ENCODE results near the gene P2RY13.

P2RY13 gene

DNA sequence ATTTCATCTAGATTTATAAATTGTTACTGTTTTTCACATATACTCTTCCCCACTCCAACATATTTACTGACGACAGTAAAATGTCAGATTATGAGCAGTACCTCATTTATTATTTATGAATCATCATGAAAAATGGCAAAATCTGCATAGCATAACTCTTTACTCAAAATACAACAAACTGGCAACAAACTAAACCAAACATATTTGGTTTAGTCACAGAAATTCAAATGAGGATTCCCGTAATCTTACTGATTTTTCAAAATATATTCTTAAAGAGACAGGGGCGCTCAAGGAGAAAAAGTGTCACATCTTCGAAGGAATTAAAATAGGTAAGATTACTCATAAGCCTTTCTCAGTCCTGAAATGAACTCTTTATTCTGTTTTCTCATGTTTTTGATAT is 9.7 kb downstream of the P2RY13 start:
- DNase-seq = no peak

DNA sequence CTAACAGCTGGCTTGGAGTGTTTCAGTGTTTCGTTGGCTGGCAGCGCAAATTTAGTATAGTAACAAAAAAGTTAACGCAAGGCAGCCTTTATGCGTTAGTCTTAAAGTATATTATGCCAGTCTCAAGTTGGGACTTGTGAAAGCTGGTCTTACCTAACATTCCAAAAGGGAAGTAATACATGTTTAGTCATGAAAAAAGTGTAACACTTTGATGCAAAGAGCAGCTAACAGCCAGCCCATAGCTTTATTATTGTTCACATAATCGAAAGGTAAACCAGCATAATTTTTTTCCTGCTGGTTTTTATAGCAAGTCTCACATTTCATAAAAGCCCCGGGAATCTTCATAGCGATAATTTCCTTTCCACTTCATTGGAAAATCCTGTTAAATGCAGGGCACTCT is 10.4 kb downstream of the P2RY13 start:
- DNase-seq = no peak

DNA sequence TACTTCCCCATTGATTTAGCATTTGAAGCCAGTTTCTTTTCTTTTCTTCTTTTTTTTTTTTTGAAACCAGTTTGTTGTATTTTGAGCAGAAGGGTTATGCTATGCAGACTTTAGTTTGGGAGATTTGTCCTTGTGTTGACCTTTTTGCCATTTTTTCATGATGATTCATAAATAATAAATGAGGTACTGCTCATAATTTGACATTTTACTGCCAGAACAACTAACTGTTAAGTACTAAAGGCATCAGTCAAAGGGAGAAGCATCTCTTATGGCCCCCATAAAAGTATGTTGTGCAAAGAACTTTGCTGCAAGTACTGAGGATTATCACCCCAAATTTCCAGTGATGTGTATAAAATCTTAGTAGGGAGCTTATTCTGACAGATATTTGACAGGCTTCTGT is 11.0 kb downstream of the P2RY13 start:
- DNase-seq = no peak

DNA sequence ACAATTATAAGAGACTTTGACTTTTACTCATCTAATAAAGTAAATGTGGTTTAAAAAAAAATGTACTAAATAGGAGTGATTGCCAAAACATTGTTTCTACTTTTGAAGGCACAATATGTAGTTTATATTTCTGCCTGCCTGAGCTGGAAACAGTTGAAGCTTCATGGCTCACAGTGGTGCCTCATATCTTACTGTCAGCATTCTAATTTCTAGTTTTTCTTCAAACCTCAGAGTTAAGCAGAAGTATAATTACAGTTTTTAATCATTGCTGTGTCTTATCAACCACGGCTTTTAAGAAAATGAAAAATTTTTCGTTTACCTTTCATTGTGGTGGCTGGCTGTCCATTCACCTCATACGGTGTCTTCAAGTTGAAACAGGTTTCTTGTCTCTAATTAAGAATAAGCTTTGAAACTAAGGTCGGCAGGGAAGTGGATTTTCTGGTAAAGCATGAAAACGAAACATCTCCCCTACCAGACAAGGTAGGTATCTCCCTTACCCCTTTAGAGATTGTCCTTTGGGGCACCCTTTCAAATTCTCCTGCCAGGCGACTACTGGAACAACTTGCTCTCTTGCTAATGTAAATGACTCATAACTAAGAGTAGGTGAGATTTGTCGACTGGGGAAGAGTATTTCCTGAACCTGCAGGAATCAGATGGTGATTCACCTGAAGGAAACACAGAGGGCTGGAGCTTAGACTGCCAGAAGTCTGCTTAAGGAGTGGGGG is 12.9 kb downstream of the P2RY13 start, which contains the start of gene GPR87:
TSS of gene GPR87 (minus strand) at position 554 of the 725 bp plus-strand sequence. CDS start 16,720 bp downstream, outside the sequence.
- DNase-seq = peak; percentile 23

DNA sequence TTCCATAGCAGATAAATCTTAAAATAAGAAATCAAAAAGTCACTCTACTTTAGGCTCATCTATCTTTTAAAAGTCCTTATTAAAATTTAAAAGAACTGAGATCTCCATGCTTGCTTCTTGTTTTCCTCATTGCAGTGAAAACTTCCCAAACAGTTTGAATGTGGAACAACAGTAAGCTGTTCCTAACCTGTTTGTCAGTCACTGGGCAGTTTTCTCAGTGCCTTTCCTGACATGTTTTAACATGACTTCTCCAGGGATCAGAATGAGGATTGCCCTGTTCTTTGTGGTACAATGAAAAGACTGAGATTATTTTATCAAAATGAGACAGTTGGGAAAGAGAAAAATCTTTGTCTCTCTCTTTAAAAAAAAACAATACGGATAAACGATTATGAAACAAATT is 13.5 kb downstream of the P2RY13 start:
- no peak for DNase-seq

DNA sequence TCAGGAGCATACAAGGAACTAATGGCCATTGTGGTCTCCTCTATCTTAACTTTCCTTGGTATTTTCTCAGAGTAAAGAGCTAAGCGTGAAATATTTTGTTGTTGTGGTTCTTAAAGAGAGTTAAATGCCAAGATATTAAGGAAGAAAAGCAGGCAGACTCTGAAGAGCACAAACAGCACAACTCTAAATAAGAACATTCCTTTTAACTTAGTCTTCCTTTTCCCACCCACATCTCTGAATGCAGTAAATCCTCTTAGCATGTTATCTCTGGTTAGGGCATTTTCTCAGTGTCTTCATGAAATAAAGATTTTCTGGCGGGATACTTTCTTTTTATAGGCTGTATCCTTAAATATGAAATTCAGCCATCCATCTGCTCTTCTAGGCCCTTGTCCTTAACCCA is 14.2 kb downstream of the P2RY13 start:
- no peak for DNase-seq

DNA sequence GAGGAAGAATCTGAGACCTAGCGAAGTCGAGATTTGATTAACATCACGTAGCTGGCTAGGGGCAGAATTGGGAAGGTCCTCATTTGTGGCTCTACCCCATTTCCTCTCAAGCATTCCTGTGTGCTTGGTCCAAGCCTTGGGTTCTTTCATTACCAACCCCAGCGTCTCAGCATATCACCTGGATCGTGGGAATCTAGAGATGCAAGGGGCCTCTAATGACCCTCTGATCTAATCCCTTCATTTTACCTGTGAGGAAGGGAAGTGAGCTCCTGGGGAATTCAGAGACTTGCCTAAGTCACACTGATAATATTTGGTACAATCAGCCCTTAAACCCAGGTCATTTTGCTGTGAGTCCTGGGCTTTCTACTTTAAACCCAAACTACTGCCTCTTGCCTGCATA is 14.8 kb downstream of the P2RY13 start:
- no peak for DNase-seq

DNA sequence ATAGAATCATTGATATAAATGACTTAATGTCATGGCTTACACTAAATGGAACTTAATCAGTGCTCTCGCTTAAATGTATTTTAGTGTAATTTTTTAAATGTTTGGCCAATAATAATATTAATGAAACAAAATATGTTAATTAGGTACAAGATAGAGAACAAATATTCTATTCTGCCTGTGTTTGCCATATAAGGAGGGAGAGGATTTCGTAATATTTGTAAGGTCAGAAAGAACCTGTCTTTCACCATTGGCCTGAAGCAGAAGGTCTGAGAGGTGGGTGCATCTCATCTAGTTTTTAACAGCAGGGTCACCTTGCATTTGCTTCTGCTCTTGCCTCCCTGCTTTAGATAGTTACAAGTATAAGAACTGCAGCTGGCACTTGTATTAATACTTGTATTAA is 15.2 kb downstream of the P2RY13 start:
- DNase-seq = no peak

DNA sequence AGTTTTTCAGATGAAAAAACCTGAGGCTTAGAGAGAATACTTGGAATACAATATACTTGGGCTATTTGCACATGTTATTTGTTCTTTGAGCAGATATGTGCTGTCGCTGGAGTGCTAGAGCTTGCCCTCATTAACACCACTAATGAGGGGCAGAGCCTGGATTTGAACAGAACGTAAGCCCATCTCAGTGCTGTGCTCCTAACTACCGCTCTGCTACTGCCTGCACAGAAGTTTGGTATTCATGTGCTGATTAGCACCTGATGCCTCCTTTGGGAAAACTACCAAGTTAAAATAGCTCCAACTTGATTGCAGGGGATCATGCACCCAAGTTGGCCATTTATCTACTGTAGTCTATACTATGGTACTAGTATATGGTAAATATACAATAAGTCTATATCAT is 16.4 kb downstream of the P2RY13 start:
- no peak for DNase-seq

DNA sequence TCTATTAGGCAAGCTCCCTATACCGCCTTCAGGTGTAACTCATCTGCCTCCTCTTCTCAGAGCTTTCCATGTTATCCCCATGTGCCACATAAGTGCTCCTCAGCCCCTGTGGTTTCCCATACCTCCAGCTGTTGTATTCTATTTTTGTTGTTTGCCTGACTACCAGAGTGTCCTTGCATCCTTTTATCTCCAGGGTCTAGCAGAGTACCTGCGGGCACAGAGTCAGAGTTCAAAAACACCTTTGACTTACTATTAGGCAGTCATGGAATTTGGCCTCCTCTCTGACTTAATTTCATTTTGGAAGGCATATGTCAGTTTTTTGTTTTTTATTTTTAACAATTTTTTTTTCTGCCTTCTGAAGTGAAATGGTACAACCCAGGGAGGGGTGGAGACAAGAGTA is 19.8 kb downstream of the P2RY13 start:
- DNase-seq = no peak

DNA sequence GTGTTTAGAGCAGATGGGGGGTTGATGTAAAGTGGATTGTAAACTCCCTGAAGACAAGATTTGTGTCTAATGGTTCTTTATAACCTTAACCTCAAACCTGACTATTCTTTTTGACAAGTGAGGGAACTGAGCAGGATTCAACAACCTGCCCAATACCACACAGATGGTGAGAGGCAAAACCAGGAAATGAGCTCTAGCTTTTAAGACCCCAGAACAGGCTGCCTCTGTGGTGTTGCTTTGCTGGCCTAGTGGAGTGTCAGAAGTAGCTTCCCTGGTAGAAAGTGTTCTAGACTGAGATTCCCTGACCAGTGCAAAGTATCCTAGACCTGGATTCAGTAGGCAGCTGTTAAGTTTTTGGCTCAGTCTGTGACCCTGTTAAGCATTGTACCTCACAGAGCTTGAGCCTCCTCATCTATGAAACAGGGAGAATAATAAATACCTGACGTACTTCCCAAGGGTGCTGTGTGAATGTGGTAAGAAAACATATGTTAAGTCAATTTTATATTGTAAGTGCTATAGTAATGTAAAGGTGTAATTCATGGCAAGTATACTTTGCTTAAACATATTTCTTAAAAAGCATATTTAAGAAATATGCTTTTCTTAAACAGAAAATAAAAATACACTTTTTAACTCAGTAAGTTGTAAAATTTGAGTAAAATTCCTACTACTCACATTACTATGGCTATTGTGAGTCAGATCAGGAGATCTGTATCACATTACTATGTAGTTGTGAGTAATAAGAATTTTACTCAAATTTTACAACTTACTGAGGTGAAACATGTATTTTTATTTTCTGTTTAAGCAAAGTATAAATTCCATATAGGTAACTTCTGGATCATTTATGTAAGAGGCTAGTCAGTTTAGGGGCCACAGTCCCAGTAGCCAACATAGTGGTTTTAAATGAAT is 21.5 kb downstream of the P2RY13 start:
- no peak for DNase-seq

DNA sequence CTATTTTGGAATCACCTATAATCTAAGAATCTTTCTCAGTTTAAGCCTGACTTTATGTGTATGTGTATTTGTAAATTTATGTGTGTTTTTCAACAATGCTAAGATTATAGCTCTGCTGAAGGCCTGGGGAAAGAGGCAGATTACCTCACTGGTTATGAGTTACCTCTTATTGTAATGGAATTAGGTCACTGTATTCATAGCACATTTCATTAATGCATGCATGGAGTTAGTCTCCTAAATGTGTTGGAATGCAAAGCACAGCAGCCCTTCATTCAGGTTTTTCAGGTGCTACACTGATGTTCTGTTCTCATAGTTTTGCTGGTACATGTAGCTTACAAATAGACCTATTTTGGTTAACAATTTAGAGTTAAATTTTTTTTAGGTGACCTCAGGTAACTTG is 22.2 kb downstream of the P2RY13 start:
- DNase-seq = no peak

DNA sequence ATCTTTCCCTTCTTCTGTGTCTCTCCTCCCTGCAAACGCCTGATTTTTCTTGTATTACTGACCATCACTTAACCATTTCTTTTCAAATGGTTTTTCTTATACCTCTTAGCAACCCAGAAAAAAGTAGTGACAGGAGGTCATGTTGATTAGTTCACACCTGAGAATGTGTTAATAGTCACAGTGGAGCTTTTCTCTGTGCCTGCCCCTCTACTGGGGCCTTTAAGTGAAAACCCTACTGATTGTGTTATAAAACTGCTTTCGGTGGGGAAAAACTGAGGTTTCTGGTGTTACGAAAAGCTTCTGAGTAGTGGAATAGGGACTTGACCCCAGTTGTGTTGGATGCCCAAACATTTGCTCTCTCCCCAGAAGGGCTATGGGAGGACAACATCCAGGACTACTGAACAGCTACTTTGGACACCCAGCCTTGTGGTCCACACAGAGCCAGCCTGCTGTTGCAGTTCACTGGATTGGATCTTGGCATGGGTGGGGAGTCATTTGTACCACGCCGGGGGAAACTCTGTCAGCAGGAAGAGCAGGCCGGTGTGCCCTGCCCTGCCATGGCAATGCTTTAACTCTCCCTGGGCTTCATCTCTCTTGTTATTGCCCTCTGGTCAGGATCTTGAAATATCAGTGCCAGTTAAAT is 23.1 kb downstream of the P2RY13 start:
- DNase-seq = no peak

DNA sequence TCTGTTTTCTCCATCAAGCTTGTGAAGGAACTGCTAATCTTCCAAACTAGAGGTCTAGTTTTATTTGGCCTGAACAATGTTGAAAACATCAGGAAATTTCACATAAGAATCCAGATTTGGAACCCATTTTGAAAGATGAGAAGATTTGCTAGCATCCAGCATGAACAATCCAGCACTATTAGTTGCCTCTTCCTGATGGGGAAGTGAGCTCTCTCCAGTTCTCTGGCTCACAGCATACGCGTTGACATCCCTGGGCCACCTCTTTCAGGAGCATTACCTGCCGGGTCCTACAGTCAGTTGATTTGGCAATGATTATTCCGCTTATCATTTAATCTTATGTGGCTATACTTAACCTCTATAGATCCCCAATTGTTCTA is 23.6 kb downstream of the P2RY13 start:
- DNase-seq = no peak

DNA sequence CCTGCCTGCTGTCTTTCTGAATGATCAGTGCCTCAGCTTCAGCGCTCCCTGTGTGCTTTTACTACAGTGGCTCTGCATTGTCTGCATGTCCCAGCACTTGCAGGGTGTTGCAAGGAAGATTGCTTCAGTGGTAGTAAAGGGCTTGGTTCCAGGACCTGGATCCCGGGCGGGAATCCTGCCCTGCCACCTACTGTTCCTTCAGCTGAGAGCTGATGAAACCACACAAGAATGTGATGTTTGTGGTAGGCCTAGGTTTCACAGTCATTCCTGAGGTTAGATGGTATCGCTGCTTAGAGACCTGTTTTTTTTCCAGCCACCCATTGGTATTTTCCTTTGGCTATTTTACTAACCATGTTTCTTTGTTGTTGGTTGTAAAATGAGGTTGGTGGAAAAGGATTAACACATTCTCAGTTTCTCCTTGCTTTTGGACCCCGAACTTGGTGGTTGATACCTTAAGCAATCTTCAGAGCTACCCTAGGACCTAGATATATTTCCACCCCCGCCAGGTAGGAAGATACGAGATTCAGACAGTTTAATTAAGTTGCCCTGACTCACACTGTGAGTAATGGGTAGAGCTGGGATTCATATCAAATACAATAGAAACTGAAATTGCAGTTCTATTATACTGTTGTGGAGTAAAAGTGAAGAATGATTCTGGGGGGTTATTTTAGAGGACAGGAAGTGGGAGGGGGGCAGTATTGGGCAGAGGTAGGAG is 24.1 kb downstream of the P2RY13 start:
- DNase-seq = no peak

DNA sequence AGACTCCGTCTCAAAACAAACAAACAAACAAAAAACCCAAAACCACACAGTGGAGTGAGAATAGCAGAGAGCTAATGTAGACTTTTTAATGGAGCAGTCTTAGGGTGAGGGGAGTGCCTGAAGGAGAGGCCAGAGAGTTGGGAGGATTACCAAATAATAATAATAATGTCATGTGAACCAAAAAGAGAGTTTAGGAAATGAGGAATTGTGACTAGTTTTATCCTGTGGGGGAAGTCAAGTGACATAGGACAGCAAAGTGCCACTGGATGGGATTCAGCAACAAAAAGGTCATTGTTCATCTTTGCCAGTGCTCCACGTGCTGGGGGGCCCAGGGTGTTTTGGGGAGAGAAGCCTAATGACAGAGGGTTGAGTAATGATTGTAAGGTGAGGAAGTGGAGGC is 25.6 kb downstream of the P2RY13 start:
- DNase-seq = no peak

DNA sequence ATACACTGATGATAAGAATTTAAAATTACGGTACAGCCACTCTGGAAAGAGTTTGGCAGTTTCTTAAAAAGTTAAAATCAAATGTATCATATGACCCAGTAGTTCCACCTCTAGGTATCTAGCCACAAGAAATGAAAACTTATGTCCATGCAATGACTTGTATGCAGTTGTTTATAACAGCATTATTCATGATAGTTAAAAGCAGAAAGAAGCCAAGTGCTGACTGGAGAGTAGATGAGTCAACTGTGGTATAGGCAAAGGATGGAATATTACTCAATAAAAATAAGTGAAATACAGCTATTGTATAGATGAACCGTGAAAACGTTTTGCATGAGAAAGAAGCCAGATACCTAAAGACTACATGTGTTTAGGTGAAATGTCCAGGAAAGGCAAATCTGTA is 27.6 kb downstream of the P2RY13 start:
- no peak for DNase-seq

DNA sequence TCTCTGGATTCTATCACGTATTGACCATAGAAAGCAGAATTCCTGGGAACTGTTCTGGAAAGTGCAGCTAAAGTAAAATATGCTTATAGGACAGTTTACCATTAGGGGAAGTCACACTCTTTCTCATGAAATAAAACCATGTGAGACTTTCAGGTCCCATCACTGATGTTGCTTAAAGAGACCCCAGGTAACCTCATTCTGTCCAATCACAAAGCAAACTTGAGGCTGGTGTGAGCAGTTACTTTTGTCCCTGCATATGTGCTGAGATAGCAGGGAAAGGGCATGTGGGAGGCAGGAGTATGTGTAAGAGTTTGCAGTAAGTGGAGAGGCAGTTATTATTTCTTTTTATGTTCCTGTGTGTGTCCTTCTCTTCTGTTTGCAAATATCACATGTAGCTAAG is 28.8 kb downstream of the P2RY13 start:
- no peak for DNase-seq

DNA sequence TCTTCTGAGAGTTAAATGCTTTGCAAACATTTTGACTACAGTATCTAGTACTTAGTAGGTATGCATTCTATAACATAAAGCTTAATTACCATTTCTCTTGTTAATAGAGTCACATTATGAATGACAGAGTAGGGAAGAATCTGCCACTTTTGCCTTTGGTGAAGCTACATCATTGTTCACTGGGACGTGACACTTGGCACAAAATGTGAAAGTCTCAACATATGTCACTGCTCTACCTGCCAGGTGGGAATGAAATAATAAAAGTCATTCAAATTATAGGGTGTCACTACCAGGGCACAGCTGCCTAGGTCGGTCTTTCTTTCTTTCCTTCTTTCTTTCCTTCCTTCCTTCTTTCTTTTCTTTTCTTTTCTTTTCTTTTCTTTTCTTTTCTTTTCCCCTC is 30.3 kb downstream of the P2RY13 start:
- no peak for DNase-seq

DNA sequence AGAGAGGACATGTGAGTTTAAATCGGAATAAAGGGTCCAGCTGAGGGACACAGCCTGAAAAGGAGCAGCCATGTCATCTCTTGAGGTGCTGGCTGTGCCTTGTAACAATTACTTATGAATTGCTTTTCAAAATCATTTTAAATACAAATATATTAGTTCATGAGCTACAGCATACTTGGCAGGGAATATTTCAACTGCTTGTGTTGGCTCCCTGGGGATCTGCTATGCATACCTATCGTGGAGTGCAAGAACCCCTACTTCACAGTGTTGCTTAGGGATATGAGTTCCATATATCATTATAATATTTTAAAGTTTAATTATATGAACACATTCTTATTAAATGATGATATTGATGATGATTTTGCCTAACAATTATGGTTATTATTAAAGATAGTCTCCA is 31.9 kb downstream of the P2RY13 start:
- no peak for DNase-seq

DNA sequence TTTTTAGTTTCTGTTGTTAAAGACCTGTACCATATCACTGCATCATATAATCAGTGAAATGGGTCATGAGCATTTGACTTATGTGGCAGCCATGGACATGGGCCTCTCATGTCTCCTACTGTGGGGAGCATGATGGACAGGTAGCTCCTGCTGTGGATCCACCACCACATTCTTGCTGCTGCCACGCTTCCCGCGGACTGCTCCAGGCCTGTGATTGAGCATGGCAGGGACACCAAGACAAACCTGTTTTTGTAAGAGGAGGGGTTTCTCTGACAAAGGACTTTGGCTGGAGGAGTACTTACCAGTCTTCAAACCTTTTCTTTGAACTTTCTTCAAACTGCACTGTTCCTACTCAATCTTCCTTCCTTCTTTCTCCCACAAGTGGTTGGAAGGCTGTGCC is 33.1 kb downstream of the P2RY13 start:
- no peak for DNase-seq

DNA sequence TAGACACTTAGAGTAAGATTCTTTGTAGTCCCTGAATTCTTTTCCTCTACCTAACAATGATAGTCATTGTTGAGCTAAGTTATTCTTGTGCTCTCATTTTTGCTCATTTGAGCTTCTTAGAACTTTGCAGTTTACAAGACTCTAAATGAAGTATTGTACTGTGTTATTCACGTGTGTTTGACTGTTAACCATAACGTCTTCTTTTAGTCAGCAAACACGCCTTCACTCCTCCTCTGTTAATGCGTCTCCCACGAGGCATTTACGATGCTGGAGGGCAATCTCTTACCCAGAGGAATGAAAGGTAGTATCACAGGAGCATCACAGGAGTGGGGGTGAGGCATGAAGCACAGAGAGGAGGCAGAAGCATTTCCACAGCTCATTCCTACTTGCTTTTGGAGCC is 36.2 kb downstream of the P2RY13 start:
- DNase-seq = no peak

DNA sequence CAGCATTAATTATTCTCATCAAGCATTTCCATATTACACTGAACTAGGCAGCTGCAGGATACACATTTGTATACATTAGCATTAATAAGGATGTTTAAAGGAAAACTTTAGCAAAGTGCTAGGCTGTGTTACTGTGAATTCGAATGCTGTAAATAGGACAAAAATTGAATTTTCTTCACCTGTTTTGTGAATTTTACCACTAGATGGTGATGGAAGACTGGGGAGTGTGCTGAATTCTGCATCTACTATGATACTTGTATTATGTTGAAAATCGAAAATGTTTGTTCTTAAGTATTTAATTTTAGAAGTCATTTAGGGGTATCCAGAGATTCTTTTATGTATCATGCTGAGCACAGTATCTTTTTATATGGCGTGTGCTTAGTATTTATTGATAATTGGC is 38.7 kb downstream of the P2RY13 start:
- no peak for DNase-seq
